DND-41 (cell line): ENCODE results near the gene CPA4.

ENCODE experiments used
- EZH2 ChIP-seq: IDR thresholded peaks from 3 replicates; pipeline ENCODE4 v1.6.1; 2012; ENCODE audit warnings: borderline replicate concordance, low read depth, mild to moderate bottlenecking, moderate library complexity, low read length, inconsistent platforms; ENCODE audit not compliant: severe bottlenecking
- TF ChIP-seq, protein P1 (sequence below): IDR thresholded peaks from 2 replicates; pipeline ENCODE4 v1.5.1; 2012; ENCODE audit warnings: borderline replicate concordance, low read length, moderate library complexity, mild to moderate bottlenecking; ENCODE audit not compliant: poor library complexity, severe bottlenecking; ENCODE audit errors: extremely low read depth

DNA sequence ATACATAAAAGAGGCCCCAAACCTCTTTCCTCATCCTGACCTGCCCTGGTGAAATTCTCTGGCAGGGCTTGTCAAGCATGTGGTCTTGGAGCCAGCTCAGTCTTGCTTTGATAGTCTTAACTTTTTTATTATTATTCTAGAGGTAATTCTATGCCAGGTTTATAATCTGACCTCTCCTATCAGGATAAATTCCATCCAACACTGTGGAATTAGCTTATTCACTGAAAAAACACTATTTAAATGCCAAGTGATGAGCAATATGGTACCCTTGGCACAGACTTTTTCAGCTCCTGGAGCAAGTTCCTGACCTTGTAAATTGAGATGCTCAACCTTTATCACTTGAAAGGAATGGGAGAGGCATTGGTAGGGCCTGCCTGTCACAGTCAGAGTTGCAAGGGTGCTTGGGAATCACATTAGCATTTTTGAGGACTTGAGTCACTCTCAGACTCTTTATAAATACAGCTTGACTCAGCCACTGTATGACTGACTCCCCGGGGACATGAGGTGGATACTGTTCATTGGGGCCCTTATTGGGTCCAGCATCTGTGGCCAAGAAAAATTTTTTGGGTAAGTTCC, at the start of gene CPA4:
- TF ChIP-seq, protein P1, sequence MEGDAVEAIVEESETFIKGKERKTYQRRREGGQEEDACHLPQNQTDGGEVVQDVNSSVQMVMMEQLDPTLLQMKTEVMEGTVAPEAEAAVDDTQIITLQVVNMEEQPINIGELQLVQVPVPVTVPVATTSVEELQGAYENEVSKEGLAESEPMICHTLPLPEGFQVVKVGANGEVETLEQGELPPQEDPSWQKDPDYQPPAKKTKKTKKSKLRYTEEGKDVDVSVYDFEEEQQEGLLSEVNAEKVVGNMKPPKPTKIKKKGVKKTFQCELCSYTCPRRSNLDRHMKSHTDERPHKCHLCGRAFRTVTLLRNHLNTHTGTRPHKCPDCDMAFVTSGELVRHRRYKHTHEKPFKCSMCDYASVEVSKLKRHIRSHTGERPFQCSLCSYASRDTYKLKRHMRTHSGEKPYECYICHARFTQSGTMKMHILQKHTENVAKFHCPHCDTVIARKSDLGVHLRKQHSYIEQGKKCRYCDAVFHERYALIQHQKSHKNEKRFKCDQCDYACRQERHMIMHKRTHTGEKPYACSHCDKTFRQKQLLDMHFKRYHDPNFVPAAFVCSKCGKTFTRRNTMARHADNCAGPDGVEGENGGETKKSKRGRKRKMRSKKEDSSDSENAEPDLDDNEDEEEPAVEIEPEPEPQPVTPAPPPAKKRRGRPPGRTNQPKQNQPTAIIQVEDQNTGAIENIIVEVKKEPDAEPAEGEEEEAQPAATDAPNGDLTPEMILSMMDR = no peak
- no peak for TF ChIP-seq EZH2
